NT2/D1 (cell line): ENCODE measurements around the gene FLNC.

Source experiments
- DNase-seq: peaks from one replicate; pipeline ENCODE4 v3.0.0-alpha.2; 2011; ENCODE audit warnings: low read depth, low spot score
- H3K27me3 ChIP-seq: 2 replicates; pipeline ENCODE4 v1.6.0; 2011; ENCODE audit warnings: mild to moderate bottlenecking; ENCODE audit not compliant: insufficient read length, insufficient read depth
- H3K36me3 ChIP-seq: 2 replicates; pipeline ENCODE4 v1.6.1; 2011; ENCODE audit warnings: mild to moderate bottlenecking, low read length, mixed read lengths; ENCODE audit not compliant: insufficient read depth, insufficient read length
- H3K4me1 ChIP-seq: 2 replicates; pipeline ENCODE4 v1.5.1; 2011; ENCODE audit not compliant: insufficient read depth, insufficient read length
- H3K4me3 ChIP-seq: 2 replicates; pipeline ENCODE4 v1.5.1; 2011; ENCODE audit warnings: low read depth; ENCODE audit not compliant: insufficient read length
- H3K9ac ChIP-seq: 2 replicates; pipeline ENCODE4 v1.6.0; 2011; ENCODE audit warnings: low read depth; ENCODE audit not compliant: insufficient read length
- H3K9me3 ChIP-seq: 2 replicates; pipeline ENCODE4 v1.5.1; 2011; ENCODE audit warnings: mild to moderate bottlenecking, low read length; ENCODE audit not compliant: insufficient read depth
- SUZ12 ChIP-seq: IDR thresholded peaks from 2 replicates; pipeline ENCODE4 v1.6.1; 2011; ENCODE audit not compliant: insufficient read length, insufficient read depth; ENCODE audit errors: extremely low read depth
- YY1 ChIP-seq: IDR thresholded peaks from 2 replicates; pipeline ENCODE4 v1.6.1; 2011; ENCODE audit not compliant: insufficient read length, insufficient read depth
- ZNF274 ChIP-seq: IDR thresholded peaks from 2 replicates; pipeline ENCODE4 v1.6.1; 2011; ENCODE audit warnings: mild to moderate bottlenecking, low read depth, low read length

Gene FLNC

DNA sequence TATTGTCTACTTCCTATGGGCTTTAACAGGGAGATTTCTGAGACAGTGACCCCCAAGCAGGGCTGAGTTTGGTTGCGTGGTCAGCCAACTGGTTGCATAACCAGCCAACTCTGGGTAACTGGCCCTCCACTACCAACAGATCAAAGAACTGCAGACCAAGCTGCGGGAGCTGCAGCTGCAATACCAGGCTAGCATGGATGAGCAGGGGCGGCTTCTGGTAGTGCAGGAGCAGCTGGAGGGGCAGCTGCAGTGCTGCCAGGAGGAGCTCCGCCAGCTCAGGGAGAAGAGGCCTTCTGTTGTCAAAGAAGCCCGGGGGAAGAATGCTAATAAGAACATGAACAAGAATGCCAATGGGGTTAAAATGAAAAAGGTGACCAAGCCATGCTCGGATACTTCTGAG lies 15.7 kb upstream of the FLNC start:
- Histone ChIP-seq H3K9ac (no peak overlapping the region), H3K27me3 (no peaks in the 10 kb centered on the region), H3K4me3 (no peak overlapping the region), H3K9me3 (no peaks in the 10 kb centered on the region), H3K4me1 (peaks cover 2% of the 10 kb centered on the region), H3K36me3 (peaks cover 9% of the 10 kb centered on the region)
- no peak for DNase-seq
- no peak for TF ChIP-seq SUZ12
- TF ChIP-seq YY1 = no peak
- no peak for TF ChIP-seq ZNF274

- DNase-seq = no peak
- Histone ChIP-seq H3K9ac (no peak overlapping the region), H3K4me3 (no peak overlapping the region), H3K9me3 (no peaks in the 10 kb centered on the region), H3K36me3 (peaks cover 4% of the 10 kb centered on the region), H3K27me3 (no peaks in the 10 kb centered on the region), H3K4me1 (peaks cover 2% of the 10 kb centered on the region)
- TF ChIP-seq YY1 = no peak
- TF ChIP-seq ZNF274 = no peak
- TF ChIP-seq SUZ12 = no peak
Measured at GRCh38 chr7:128815289-128815942, 14.8 kb upstream of the FLNC start.

- Histone ChIP-seq H3K4me3 (no peak overlapping the region), H3K9ac (no peak overlapping the region), H3K9me3 (no peaks in the 10 kb centered on the region), H3K36me3 (no peaks in the 10 kb centered on the region), H3K27me3 (no peaks in the 10 kb centered on the region), H3K4me1 (peaks cover 2% of the 10 kb centered on the region)
- no peak for TF ChIP-seq SUZ12
- no peak for TF ChIP-seq ZNF274
- no peak for TF ChIP-seq YY1
- no peak for DNase-seq
Measured at GRCh38 chr7:128818694-128819093, 11.5 kb upstream of the FLNC start.

- Histone ChIP-seq H3K36me3 (no peaks in the 10 kb centered on the region), H3K9me3 (no peaks in the 10 kb centered on the region), H3K27me3 (no peaks in the 10 kb centered on the region), H3K9ac (no peak overlapping the region), H3K4me1 (peaks cover 4% of the 10 kb centered on the region), H3K4me3 (no peak overlapping the region)
- TF ChIP-seq YY1 (no peak), ZNF274 (no peak), SUZ12 (no peak)
- no peak for DNase-seq
Measured at GRCh38 chr7:128821724-128822123, 8.5 kb upstream of the FLNC start.

DNA sequence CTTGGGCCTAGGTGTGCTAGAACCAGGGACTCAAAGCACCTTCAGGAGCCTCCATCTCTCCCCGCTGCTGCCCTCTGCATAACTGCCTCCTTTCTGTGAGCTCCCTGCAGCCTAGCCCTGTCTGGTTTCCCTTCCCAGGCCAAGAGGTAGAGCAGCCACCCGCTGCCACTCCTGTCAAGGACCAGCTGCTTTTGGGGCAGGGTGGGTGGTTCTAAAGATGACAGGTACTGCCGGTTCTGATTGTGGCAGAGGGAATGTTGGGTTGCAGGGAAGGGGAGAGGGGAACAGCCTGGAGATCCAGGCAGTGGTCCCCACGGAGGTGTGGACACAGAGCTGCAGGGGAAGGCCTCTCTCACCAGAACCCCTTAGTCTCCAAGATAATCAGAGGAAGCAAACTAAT lies 3.7 kb upstream of the FLNC start:
- TF ChIP-seq YY1 (no peak), SUZ12 (no peak), ZNF274 (no peak)
- Histone ChIP-seq H3K9me3 (no peaks in the 10 kb centered on the region), H3K27me3 (no peaks in the 10 kb centered on the region), H3K9ac (no peak overlapping the region), H3K4me3 (no peak overlapping the region), H3K36me3 (peaks cover 5% of the 10 kb centered on the region), H3K4me1 (peaks cover 14% of the 10 kb centered on the region)
- DNase-seq = no peak

- Histone ChIP-seq H3K4me3 (no peak overlapping the region), H3K4me1 (peaks cover 14% of the 10 kb centered on the region), H3K9ac (no peak overlapping the region), H3K27me3 (no peaks in the 10 kb centered on the region), H3K9me3 (no peaks in the 10 kb centered on the region), H3K36me3 (peaks cover 8% of the 10 kb centered on the region)
- no peak for TF ChIP-seq YY1
- no peak for TF ChIP-seq SUZ12
- TF ChIP-seq ZNF274 = no peak
- no peak for DNase-seq
Measured at GRCh38 chr7:128826916-128827247, 3.3 kb upstream of the FLNC start.

- Histone ChIP-seq H3K9ac (no peak overlapping the region), H3K27me3 (no peaks in the 10 kb centered on the region), H3K4me1 (peaks cover 14% of the 10 kb centered on the region), H3K36me3 (peaks cover 12% of the 10 kb centered on the region), H3K9me3 (no peaks in the 10 kb centered on the region), H3K4me3 (no peak overlapping the region)
- TF ChIP-seq SUZ12 (no peak), ZNF274 (no peak), YY1 (no peak)
- DNase-seq = no peak
Measured at GRCh38 chr7:128827248-128827958, 2.8 kb upstream of the FLNC start.
